ENCODE measurements around the gene VPS54.

DNA sequence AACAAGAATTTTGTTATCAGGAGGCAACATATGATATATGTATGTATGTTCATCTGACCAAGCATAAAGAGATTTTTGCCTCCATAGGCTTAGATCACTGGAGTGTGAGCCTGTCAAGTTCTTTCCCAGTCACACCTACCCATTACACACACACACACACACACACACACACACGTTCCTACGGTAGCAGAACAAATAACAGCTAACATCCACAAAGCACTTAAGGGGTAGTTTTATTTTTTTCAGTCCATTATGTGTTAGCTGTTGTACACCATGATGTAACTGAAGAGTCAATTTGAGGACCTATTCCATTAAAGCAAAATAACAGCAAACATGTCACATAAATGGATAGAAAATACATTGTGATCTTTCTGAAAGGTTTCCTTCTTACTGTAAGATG is 138.0 kb downstream of the VPS54 start:
- TF ChIP-seq EZH2 (IDR thresholded peaks at IDR 0.05; ENCODE audit: insufficient read depth, low read length) = no peak
- TF ChIP-seq, protein P1, sequence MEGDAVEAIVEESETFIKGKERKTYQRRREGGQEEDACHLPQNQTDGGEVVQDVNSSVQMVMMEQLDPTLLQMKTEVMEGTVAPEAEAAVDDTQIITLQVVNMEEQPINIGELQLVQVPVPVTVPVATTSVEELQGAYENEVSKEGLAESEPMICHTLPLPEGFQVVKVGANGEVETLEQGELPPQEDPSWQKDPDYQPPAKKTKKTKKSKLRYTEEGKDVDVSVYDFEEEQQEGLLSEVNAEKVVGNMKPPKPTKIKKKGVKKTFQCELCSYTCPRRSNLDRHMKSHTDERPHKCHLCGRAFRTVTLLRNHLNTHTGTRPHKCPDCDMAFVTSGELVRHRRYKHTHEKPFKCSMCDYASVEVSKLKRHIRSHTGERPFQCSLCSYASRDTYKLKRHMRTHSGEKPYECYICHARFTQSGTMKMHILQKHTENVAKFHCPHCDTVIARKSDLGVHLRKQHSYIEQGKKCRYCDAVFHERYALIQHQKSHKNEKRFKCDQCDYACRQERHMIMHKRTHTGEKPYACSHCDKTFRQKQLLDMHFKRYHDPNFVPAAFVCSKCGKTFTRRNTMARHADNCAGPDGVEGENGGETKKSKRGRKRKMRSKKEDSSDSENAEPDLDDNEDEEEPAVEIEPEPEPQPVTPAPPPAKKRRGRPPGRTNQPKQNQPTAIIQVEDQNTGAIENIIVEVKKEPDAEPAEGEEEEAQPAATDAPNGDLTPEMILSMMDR (IDR thresholded peaks at IDR 0.05; ENCODE audit: insufficient read depth, low read depth, low read length) = no peak

Data from astrocyte (in vitro differentiated cells and primary cell).